Measurements from ENCODE around the gene ATP10B.

- TF ChIP-seq REST (IDR thresholded peaks at IDR 0.05; ENCODE audit: insufficient read depth in 1 of 2, low read depth in 2 of 2, low read length in 1 of 2), result no peak
- no peak for TF ChIP-seq SIN3A (IDR thresholded peaks at IDR 0.05; ENCODE audit: borderline replicate concordance, insufficient read depth, low read depth, low read length)
- TF ChIP-seq, protein P1, sequence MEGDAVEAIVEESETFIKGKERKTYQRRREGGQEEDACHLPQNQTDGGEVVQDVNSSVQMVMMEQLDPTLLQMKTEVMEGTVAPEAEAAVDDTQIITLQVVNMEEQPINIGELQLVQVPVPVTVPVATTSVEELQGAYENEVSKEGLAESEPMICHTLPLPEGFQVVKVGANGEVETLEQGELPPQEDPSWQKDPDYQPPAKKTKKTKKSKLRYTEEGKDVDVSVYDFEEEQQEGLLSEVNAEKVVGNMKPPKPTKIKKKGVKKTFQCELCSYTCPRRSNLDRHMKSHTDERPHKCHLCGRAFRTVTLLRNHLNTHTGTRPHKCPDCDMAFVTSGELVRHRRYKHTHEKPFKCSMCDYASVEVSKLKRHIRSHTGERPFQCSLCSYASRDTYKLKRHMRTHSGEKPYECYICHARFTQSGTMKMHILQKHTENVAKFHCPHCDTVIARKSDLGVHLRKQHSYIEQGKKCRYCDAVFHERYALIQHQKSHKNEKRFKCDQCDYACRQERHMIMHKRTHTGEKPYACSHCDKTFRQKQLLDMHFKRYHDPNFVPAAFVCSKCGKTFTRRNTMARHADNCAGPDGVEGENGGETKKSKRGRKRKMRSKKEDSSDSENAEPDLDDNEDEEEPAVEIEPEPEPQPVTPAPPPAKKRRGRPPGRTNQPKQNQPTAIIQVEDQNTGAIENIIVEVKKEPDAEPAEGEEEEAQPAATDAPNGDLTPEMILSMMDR (IDR thresholded peaks at IDR 0.05), result no peak
- TF ChIP-seq POLR2AphosphoS5 (IDR thresholded peaks at IDR 0.05; ENCODE audit: low read depth, low read length), result no peak
- no peak for TF ChIP-seq TCF7L2 (IDR thresholded peaks at IDR 0.05; ENCODE audit: low read depth, low read length)
These were observed 247.5 kb downstream of the ATP10B start for GRCh38 chr5:160604484-160604883.
